HepG2 (cell line): ENCODE measurements around the gene HUNK. TPM values are rescaled to one million over a fixed set of nuclear protein-coding genes. Genes with fewer than 3 reads are reported as not detected.

ENCODE experiments used
- ATAC-seq: fragments of 200-7000 bp; cut with Tn5 transposase; 3 replicates; pipeline ENCODE4 v1.9.1; 2020; ENCODE audit warnings: mild to moderate bottlenecking, moderate library complexity
- BruUV-seq: library from RNA; stranded (reverse); fragments of 400-500 nt; replicated peaks from 2 replicates; lab custom pipeline; 2021; lab: Mats Ljungman, UMichigan
- CTCF ChIA-PET: fragments of 300-600 bp; formaldehyde crosslinking; extraction: SDS; loops from one replicate; lab custom pipeline; 2021; ENCODE audit warnings: low total read pairs, inconsistent platforms, low intra/inter-chr PET ratio; lab: Yijun Ruan, JAX
- POLR2A ChIA-PET: fragments of 350-600 bp; sonication (Branson Sonifier 250); formaldehyde crosslinking; loops from one replicate; lab custom pipeline; 2020; ENCODE audit warnings: antibody characterized with exemption, inconsistent platforms; lab: Yijun Ruan, JAX
- DNase-seq: peaks from one replicate; pipeline ENCODE4 v3.0.0-alpha.2; 2015; ENCODE audit warnings: low spot score
- FAIRE-seq: peaks from 3 replicates; lab custom pipeline; 2011; peaks lifted over from hg19 to GRCh38; lab: Jason Lieb, UNC
- H2AFZ ChIP-seq: one replicate; pipeline ENCODE4 v1.6.1; 2011; ENCODE audit warnings: low read length, inconsistent platforms
- H3K27ac ChIP-seq: fragments of 300-600 bp; 3 replicates; pipeline ENCODE4 v1.8.0; 2011; ENCODE audit warnings: mixed run types, mild to moderate bottlenecking, mixed read lengths, low read length, inconsistent platforms; ENCODE audit not compliant: insufficient read depth; ENCODE audit errors: extremely low read length
- H3K27me3 ChIP-seq, 2 experiments: fragments of 200-600 bp in 1 of 2; 2 replicates in 1 of 2; 3 replicates in 1 of 2; pipeline versions ENCODE4 v1.6.0 to v1.8.0; 2011; ENCODE audit warnings: low read length in 2 of 2, mild to moderate bottlenecking in 2 of 2, moderate library complexity in 2 of 2, inconsistent platforms in 1 of 2; ENCODE audit not compliant: insufficient read depth in 2 of 2, control insufficient read depth in 1 of 2
- H3K36me3 ChIP-seq, 2 experiments: fragments of 200-600 bp in 1 of 2; replicated peaks in 1 of 2; 2 replicates in 1 of 2; 3 replicates in 1 of 2; pipeline versions ENCODE4 v1.5.1 to v1.8.0; 2011; ENCODE audit warnings: low read length in 2 of 2, inconsistent platforms in 1 of 2; ENCODE audit not compliant: insufficient read depth in 2 of 2, control insufficient read depth in 1 of 2
- H3K4me1 ChIP-seq: 2 replicates; pipeline ENCODE4 v1.5.1; 2012; ENCODE audit warnings: low read length, inconsistent platforms; ENCODE audit not compliant: insufficient read depth
- H3K4me2 ChIP-seq: 2 replicates; pipeline ENCODE4 v1.6.0; 2011; ENCODE audit warnings: low read depth, low read length, inconsistent platforms
- H3K4me3 ChIP-seq, 3 experiments: fragments of 200-600 bp in 1 of 3; sonication (generic), shearing (Covaris generic) in 1 of 3; replicated peaks in 1 of 3; 2 replicates each; pipeline ENCODE4 v1.5.1; 2011 to 2016; ENCODE audit warnings: low read length in 3 of 3, inconsistent platforms in 2 of 3, low read depth in 2 of 3, mild to moderate bottlenecking in 2 of 3, control low read depth in 1 of 3, mixed read lengths in 1 of 3; ENCODE audit not compliant: insufficient read depth in 1 of 3
- H3K79me2 ChIP-seq: one replicate; pipeline ENCODE4 v1.6.1; 2011; ENCODE audit warnings: low read length, inconsistent platforms; ENCODE audit not compliant: insufficient read depth
- H3K9ac ChIP-seq: 2 replicates; pipeline ENCODE4 v1.6.0; 2011; ENCODE audit warnings: mild to moderate bottlenecking, low read depth, low read length, inconsistent platforms; ENCODE audit not compliant: insufficient read depth
- H3K9me3 ChIP-seq: 2 replicates; pipeline ENCODE4 v1.5.1; 2012; ENCODE audit warnings: mild to moderate bottlenecking, low read length
- H4K20me1 ChIP-seq: 2 replicates; pipeline ENCODE4 v1.6.0; 2011; ENCODE audit warnings: inconsistent platforms, mild to moderate bottlenecking, low read length, moderate library complexity; ENCODE audit not compliant: insufficient read depth
- POLR2A ChIP-seq, 2 experiments: IDR thresholded peaks; 2 replicates each; pipeline ENCODE4 v1.6.1; 2011; ENCODE audit warnings: low read depth in 2 of 2, low read length in 2 of 2, mild to moderate bottlenecking in 1 of 2, moderate library complexity in 1 of 2; ENCODE audit not compliant: insufficient read depth in 1 of 2
- TAF15 ChIP-seq: fragments of 200-400 bp; formaldehyde crosslinking; IDR thresholded peaks from one replicate; pipeline ENCODE4 v1.6.1; 2018; ENCODE audit warnings: mild to moderate bottlenecking, low read depth, low read length; ENCODE audit not compliant: poor library complexity, severe bottlenecking
- ZNF136 ChIP-seq: sonication (generic); formaldehyde crosslinking; IDR thresholded peaks from 2 replicates; pipeline ENCODE4 v1.8.1; 2022; ENCODE audit warnings: low read depth, mild to moderate bottlenecking, moderate library complexity, missing genetic modification reagents
- ZNF383 ChIP-seq: sonication (generic); formaldehyde crosslinking; IDR thresholded peaks from 2 replicates; pipeline ENCODE4 v1.4.0; 2020; ENCODE audit warnings: missing genetic modification reagents, mild to moderate bottlenecking, borderline replicate concordance
- ZNF414 ChIP-seq: sonication (generic); formaldehyde crosslinking; IDR thresholded peaks from 2 replicates; pipeline ENCODE4 v1.5.0; 2020; ENCODE audit warnings: missing genetic modification reagents
- ZNF598 ChIP-seq: sonication (generic); formaldehyde crosslinking; IDR thresholded peaks from 2 replicates; pipeline ENCODE4 v1.5.1; 2020; ENCODE audit warnings: mild to moderate bottlenecking, missing genetic modification reagents, borderline replicate concordance
- ZNF678 ChIP-seq: sonication (generic); formaldehyde crosslinking; IDR thresholded peaks from 2 replicates; pipeline ENCODE4 v1.4.0; 2020; ENCODE audit warnings: mild to moderate bottlenecking, missing genetic modification reagents
- ZSCAN29 ChIP-seq: sonication (generic); formaldehyde crosslinking; conservative IDR thresholded peaks from 2 replicates; pipeline ENCODE4 v1.4.0; 2020; ENCODE audit warnings: mild to moderate bottlenecking, missing genetic modification reagents
- in situ Hi-C: cut with HindIII; loops from 2 replicates; pipeline ENCODE4 v1.10.0; 2017; ENCODE audit warnings: low pct_unique_long_range_greater_than_20kb; ENCODE audit not compliant: extremely low pct_ligation_motif_present
- intact Hi-C: fragments of 100-400 bp; cut with micrococcal nuclease; formaldehyde crosslinking; loops from one replicate; pipeline ENCODE4 v1.10.0; 2022; ENCODE audit not compliant: unreplicated experiment
- polyA plus RNA-seq, 8 experiments: library from polyadenylated mRNA; depleted of rRNA in 3 of 8; stranded (reverse) in 7 of 8; unstranded in 1 of 8; fragments of >200 nt; fragmentation: Illumina TruSeq in 4 of 8; extraction: Trizol in 4 of 8; gene quantifications; 2 replicates each; pipeline versions ENCODE4 v1.2.1 to v1.2.3, GENCODE V29; 2011 to 2016; ENCODE audit warnings: low read depth in 4 of 8, missing spikeins in 1 of 8, mixed read lengths in 1 of 8; ENCODE audit not compliant: insufficient read depth in 1 of 8
- total RNA-seq, 5 experiments: library from RNA; depleted of rRNA; stranded (reverse); fragments of >200 nt; fragmentation: Illumina TruSeq; extraction: Trizol; gene quantifications; 2 replicates each; pipeline ENCODE4 v1.2.3, GENCODE V29; 2016; ENCODE audit warnings: low read depth in 1 of 5
- TF ChIP-seq, protein P1 (sequence below): sonication (generic); formaldehyde crosslinking; IDR thresholded peaks from 2 replicates; pipeline ENCODE4 v1.8.0; 2022; ENCODE audit warnings: missing genetic modification reagents, mild to moderate bottlenecking, inconsistent platforms, borderline replicate concordance

The HUNK gene
- total and polyA plus RNA-seq, 2 of the 13 experiments (the other 11 are each of a cell fraction or from before 2014, with no cell fraction given) = 1.8 to 1.9 TPM

DNA sequence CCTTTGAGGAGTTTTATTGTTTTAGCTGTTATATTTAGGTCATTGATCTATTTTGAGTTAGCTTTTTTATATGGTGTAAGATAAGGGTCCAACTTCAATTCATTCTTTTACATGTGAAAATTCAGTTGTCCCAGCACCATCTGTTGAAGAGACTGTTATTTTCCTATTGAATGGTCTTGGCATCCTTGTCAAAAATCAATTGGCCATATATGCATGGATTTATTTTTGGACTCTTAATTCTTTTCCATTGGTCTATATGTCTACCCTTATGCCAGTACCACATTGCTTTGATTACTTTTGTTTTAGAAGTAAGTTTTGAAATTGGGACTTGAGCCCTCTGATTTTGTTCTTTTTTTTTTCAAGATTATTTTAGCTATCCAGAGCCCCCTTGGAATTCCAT, 35.8 kb upstream of the HUNK start:
- TF ChIP-seq TAF15 (no peak), ZSCAN29 (CRISPR knock-in tag) (no peak), ZNF598 (no peak), ZNF678 (CRISPR knock-in tag) (no peak), ZNF383 (CRISPR knock-in tag) (no peak), ZNF414 (CRISPR knock-in tag) (no peak), POLR2A (IDR thresholded peaks at IDR 0.05; ENCODE audit: insufficient read depth in 1 of 2, low read depth in 2 of 2, low read length in 2 of 2) (no peak), ZNF136 (CRISPR knock-in tag) (no peak)
- TF ChIP-seq, protein P1, sequence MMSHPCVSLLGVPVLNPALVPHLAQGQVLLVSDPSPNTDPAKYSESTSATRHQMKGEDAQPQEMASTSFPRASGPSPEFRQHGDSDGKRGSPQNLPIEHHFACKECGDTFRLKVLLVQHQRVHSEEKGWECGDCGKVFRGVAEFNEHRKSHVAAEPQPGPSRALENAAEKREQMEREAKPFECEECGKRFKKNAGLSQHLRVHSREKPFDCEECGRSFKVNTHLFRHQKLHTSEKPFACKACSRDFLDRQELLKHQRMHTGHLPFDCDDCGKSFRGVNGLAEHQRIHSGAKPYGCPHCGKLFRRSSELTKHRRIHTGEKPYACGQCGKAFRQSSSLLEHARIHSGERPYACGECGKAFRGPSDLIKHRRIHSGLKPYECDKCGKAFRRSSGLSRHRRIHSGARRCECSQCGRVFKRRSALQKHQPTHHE (CRISPR knock-in tag) = no peak
- TF ChIP-seq, all 625 proteins: peak for 0
- ATAC-seq (no peak), FAIRE-seq (no peak), DNase-seq (no peak)
- intact Hi-C loops = no loop called here
- Histone ChIP-seq H3K4me3 (no peak overlapping the region), H2AFZ (no peak overlapping the region), H3K9me3 (no peaks in the 10 kb centered on the region), H3K4me2 (no peak overlapping the region), H3K27me3 (no peaks in the 10 kb centered on the region), H4K20me1 (no peaks in the 10 kb centered on the region), H3K4me1 (no peaks in the 10 kb centered on the region), H3K27ac (no peak overlapping the region), H3K36me3 (no peaks in the 10 kb centered on the region), H3K79me2 (no peaks in the 10 kb centered on the region), H3K9ac (no peak overlapping the region)
- ChIA-PET POLR2A (no interaction called here), CTCF (no interaction called here)
- in situ Hi-C loops = no loop called here
- no TSS peak for BruUV-seq
